Natural killer cell (primary cell): ENCODE measurements around the gene KCNT2. TPM values are rescaled to one million over a fixed set of nuclear protein-coding genes. Genes with fewer than 3 reads are reported as not detected.

ENCODE experiments used
- ATAC-seq, 3 donors: fragments of 150-1000 bp in 2 of 3; fragments of 200-7000 bp in 1 of 3; cut with Tn5 transposase; 1 replicate in 1 of 3; 2 replicates in 2 of 3; pipeline ENCODE4 v1.10.0; 2021; ENCODE audit warnings: mild to moderate bottlenecking in 2 of 3, moderate library complexity in 2 of 3
- DNase-seq, 2 donors: peaks; one replicate each; pipeline versions ENCODE4 v3.0.0 to v3.0.0-alpha.2; 2013 to 2021; ENCODE audit warnings: mixed read lengths in 1 of 2
- H3K27ac ChIP-seq: one replicate; pipeline ENCODE4 v1.5.1; 2013; ENCODE audit warnings: mild to moderate bottlenecking, low read length
- H3K27me3 ChIP-seq: one replicate; pipeline ENCODE4 v1.6.1; 2013; ENCODE audit warnings: low read length; ENCODE audit not compliant: control insufficient read depth, insufficient read depth
- H3K36me3 ChIP-seq: one replicate; pipeline ENCODE4 v1.6.1; 2013; ENCODE audit warnings: low read length; ENCODE audit not compliant: control insufficient read depth, insufficient read depth
- H3K4me1 ChIP-seq: one replicate; pipeline ENCODE4 v1.6.1; 2013; ENCODE audit warnings: low read length; ENCODE audit not compliant: control insufficient read depth, insufficient read depth
- H3K4me3 ChIP-seq: one replicate; pipeline ENCODE4 v1.5.1; 2013; ENCODE audit warnings: low read length
- H3K9me3 ChIP-seq: one replicate; pipeline ENCODE4 v1.6.1; 2013; ENCODE audit warnings: low read length; ENCODE audit not compliant: control insufficient read depth, insufficient read depth
- H3K27ac Mint-ChIP-seq, 2 donors: one replicate each; pipeline ENCODE4 v1.8.0; 2022; ENCODE audit warnings: mild to moderate bottlenecking in 2 of 2, mixed read lengths in 2 of 2, moderate library complexity in 1 of 2
- H3K27me3 Mint-ChIP-seq, 2 donors: one replicate each; pipeline ENCODE4 v1.8.0; 2022; ENCODE audit warnings: low read depth in 2 of 2, mixed read lengths in 2 of 2
- H3K36me3 Mint-ChIP-seq: one replicate; pipeline ENCODE4 v1.8.0; 2022; ENCODE audit warnings: mixed read lengths
- H3K4me1 Mint-ChIP-seq, 2 donors: one replicate each; pipeline ENCODE4 v1.8.0; 2022; ENCODE audit warnings: mixed read lengths in 2 of 2
- H3K4me3 Mint-ChIP-seq: one replicate; pipeline ENCODE4 v1.8.0; 2022; ENCODE audit warnings: mild to moderate bottlenecking, moderate library complexity, mixed read lengths
- H3K9me3 Mint-ChIP-seq, 2 donors: one replicate each; pipeline ENCODE4 v1.8.0; 2022; ENCODE audit warnings: mixed read lengths in 2 of 2
- WGBS: methylation state at CpG from one replicate; pipeline ENCODE4 v1.1.7; 2013; ENCODE audit warnings: missing lambda C conversion rate; ENCODE audit not compliant: insufficient coverage; 5-methylcytosine and 5-hydroxymethylcytosine counted together
- intact Hi-C: fragments of 100-400 bp; cut with micrococcal nuclease; formaldehyde crosslinking; loops from one replicate; pipeline ENCODE4 v1.14.2; 2022
- total RNA-seq, 4 donors: library from RNA; stranded (reverse); fragments of 120-200 nt in 1 of 4; gene quantifications; one replicate each; pipeline versions ENCODE4 v1.2.3 to v1.2.4, GENCODE V29; 2013 to 2022
- TF ChIP-seq, protein P1 (sequence below): fragments of 200-600 bp; IDR thresholded peaks from one replicate; pipeline ENCODE4 v1.8.0; 2022; ENCODE audit warnings: antibody characterized with exemption

KCNT2 gene
- total RNA-seq, 3 donors from 2014 or later (not counting 1 experiment from before 2014, with no cell fraction given), result not detected

DNA sequence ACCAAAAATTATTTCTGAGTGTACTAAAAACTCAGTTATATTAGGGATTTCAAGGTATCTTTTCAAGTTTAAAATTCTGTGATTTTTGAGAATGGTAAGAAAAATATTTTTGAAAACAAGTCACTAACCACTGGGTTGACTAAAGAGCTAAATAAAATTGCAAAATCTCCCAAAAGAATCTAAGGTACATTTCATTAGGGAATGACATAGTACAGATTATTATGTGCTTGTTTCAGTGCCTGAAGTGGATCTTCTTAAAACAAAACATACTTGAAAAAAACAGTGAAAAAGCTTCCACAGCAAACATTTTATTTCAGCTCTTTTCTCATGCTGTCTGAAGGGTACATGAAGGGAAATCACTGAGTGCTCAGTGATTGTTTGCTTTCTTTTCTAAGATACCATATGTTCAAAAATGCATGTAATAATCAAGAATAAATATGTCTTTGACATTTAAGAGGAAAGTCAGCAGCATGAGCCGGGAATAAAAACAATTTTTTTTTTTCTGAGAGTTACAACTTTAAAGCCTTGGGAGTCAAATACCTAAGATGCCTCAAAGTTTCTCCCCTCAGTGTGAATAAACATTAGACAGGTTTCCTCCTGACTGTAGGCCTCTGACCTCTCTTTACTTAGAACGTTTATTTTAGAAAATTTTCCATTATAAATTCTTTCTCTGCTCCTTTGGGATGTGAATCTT is 200.7 kb downstream of the KCNT2 start:
- TF ChIP-seq, protein P1, sequence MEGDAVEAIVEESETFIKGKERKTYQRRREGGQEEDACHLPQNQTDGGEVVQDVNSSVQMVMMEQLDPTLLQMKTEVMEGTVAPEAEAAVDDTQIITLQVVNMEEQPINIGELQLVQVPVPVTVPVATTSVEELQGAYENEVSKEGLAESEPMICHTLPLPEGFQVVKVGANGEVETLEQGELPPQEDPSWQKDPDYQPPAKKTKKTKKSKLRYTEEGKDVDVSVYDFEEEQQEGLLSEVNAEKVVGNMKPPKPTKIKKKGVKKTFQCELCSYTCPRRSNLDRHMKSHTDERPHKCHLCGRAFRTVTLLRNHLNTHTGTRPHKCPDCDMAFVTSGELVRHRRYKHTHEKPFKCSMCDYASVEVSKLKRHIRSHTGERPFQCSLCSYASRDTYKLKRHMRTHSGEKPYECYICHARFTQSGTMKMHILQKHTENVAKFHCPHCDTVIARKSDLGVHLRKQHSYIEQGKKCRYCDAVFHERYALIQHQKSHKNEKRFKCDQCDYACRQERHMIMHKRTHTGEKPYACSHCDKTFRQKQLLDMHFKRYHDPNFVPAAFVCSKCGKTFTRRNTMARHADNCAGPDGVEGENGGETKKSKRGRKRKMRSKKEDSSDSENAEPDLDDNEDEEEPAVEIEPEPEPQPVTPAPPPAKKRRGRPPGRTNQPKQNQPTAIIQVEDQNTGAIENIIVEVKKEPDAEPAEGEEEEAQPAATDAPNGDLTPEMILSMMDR, result no peak
- DNase-seq (no peak), ATAC-seq (no peak)
- Histone ChIP-seq H3K4me1 (no peaks in the 10 kb centered on the region), H3K27ac (no peak overlapping the region), H3K27me3 (no peaks in the 10 kb centered on the region), H3K9me3 (peaks cover 2% of the 10 kb centered on the region), H3K36me3 (no peaks in the 10 kb centered on the region), H3K4me3 (no peak overlapping the region)
- H3K27ac Mint-ChIP-seq, result no peak overlapping the region
- H3K27me3 Mint-ChIP-seq, result no peaks in the 10 kb centered on the region
- H3K4me1 Mint-ChIP-seq, result no peaks in the 10 kb centered on the region
- H3K4me3 Mint-ChIP-seq, result no peak overlapping the region
- 73% methylated on average over 2 of the region's 2 CpGs for WGBS
- intact Hi-C loops, result no loop called here
- H3K9me3 Mint-ChIP-seq, result peaks cover 15 to 18% of the 10 kb centered on the region in 2 donors
- no peaks in the 10 kb centered on the region for H3K36me3 Mint-ChIP-seq

GRCh38 chr1:196405839-196406238 is 202.4 kb downstream of the KCNT2 start:
- H3K4me1 ChIP-seq, result no peaks in the 10 kb centered on the region
- Mint-ChIP-seq H3K4me3 (no peak overlapping the region), H3K9me3 (peaks cover 13 to 15% of the 10 kb centered on the region in 2 donors), H3K4me1 (no peaks in the 10 kb centered on the region), H3K27me3 (no peaks in the 10 kb centered on the region), H3K27ac (no peak overlapping the region), H3K36me3 (no peaks in the 10 kb centered on the region)
- H3K4me3 ChIP-seq, result no peak overlapping the region
- no peak overlapping the region for H3K27ac ChIP-seq
- ATAC-seq (no peak), DNase-seq (no peak)
- H3K27me3 ChIP-seq, result no peaks in the 10 kb centered on the region
- peaks cover 2% of the 10 kb centered on the region for H3K9me3 ChIP-seq
- TF ChIP-seq, protein P1, result no peak
- intact Hi-C loops, result no loop called here
- 64% methylated on average over 1 of the region's 2 CpGs for WGBS
- no peaks in the 10 kb centered on the region for H3K36me3 ChIP-seq

GRCh38 chr1:196403803-196404690 is 204.2 kb downstream of the KCNT2 start:
- H3K4me1 Mint-ChIP-seq, result no peaks in the 10 kb centered on the region
- H3K9me3 Mint-ChIP-seq, result peaks cover 9 to 16% of the 10 kb centered on the region in 2 donors
- ATAC-seq (no peak), DNase-seq (no peak)
- H3K4me3 Mint-ChIP-seq, result no peak overlapping the region
- H3K36me3 Mint-ChIP-seq, result no peaks in the 10 kb centered on the region
- TF ChIP-seq, protein P1, result no peak
- Histone ChIP-seq H3K4me1 (no peaks in the 10 kb centered on the region), H3K27ac (no peak overlapping the region), H3K9me3 (peaks cover 2% of the 10 kb centered on the region), H3K36me3 (no peaks in the 10 kb centered on the region), H3K27me3 (no peaks in the 10 kb centered on the region), H3K4me3 (no peak overlapping the region)
- intact Hi-C loops, result no loop called here
- H3K27ac Mint-ChIP-seq, result no peak overlapping the region
- H3K27me3 Mint-ChIP-seq, result no peaks in the 10 kb centered on the region
- 89% methylated on average over 6 of the region's 7 CpGs for WGBS
